ENCODE results near the gene EPHB3.

Gene EPHB3

DNA sequence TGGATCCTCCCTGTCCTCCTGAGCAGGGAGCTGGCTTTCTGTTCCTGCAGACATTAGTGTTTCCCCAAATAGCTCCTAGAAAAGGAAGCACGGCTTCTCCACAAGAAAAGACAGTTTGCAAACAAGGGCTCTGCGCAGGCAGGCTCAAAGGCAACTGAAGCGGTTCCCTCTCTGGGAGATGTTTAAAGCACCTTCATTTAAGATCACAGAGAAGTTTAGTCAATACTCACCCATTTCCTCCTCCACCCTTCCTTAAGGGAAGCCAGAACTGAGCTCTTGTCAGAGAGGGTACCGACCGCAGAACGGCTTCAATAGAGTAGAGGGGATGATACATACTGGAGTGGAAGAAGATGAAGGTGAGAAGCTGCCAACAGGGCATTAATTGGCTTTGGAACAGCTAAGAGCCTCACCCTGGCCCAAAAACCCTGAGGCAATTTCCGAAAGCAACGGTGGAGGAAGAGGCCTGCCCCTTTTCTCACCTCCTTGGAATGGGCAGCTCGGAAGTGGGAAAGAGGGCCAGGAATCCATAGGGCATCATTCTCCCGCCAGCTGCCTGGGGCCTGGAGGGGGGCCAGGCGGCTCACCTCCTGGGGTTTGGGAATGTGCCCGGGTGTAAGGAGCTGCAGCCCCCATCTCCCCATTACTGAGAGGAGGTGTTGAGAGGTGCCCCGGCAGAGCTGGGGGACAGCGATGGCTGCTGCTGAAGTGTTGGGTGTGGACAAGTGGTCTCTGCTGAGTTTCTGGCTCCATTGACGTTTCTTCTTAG lies 4.8 kb upstream of the EPHB3 start:
- Histone ChIP-seq H4K8ac (ENCODE audit: low read depth, low read length) (no peak overlapping the region), H2AFZ (ENCODE audit: insufficient read depth, low read length, poor library complexity) (no peak overlapping the region), H3K4me1 (ENCODE audit: control insufficient read depth in 1 of 2, insufficient read depth in 2 of 2, low read length in 2 of 2) (no peaks in the 10 kb centered on the region), H3K27ac (ENCODE audit: low read depth, low read length) (no peak overlapping the region), H3K14ac (ENCODE audit: low read length) (no peak overlapping the region), H3K18ac (ENCODE audit: low read length) (no peak overlapping the region), H2BK12ac (ENCODE audit: low read length) (no peak overlapping the region), H4K12ac (ENCODE audit: low read depth, low read length) (no peak overlapping the region), H4K91ac (ENCODE audit: low read depth, low read length) (no peak overlapping the region), H3K4me3 (ENCODE audit: low read depth, low read length) (no peak overlapping the region), H3K79me1 (ENCODE audit: low read length) (peaks cover 1% of the 10 kb centered on the region), H3K36me3 (ENCODE audit: control insufficient read depth in 1 of 2, insufficient read depth in 2 of 2, low read length in 2 of 2) (no peaks in the 10 kb centered on the region), H3K9me3 (ENCODE audit: insufficient read depth, low read depth, low read length) (no peaks in the 10 kb centered on the region), H2AK5ac (ENCODE audit: low read length) (no peak overlapping the region), H3K9ac (ENCODE audit: low read length) (no peak overlapping the region), H3K4me2 (ENCODE audit: low read length) (no peak overlapping the region), H2BK5ac (ENCODE audit: low read depth, low read length, poor library complexity) (no peak overlapping the region), H3K79me2 (ENCODE audit: control insufficient read depth, insufficient read depth, low read length, poor library complexity) (peaks cover under 1% of the 10 kb centered on the region), H3K23ac (ENCODE audit: low read length) (no peak overlapping the region), H2BK120ac (ENCODE audit: insufficient read depth, low read length, poor library complexity) (no peak overlapping the region), H3K27me3 (ENCODE audit: insufficient read depth, low read length) (no peaks in the 10 kb centered on the region), H3K4ac (ENCODE audit: low read depth, low read length) (no peak overlapping the region)
- DNase-seq = no peak
- no CpG with 5 or more reads among the region's 15 CpGs for WGBS (ENCODE audit: extremely low coverage, insufficient coverage, insufficient read length)

DNA sequence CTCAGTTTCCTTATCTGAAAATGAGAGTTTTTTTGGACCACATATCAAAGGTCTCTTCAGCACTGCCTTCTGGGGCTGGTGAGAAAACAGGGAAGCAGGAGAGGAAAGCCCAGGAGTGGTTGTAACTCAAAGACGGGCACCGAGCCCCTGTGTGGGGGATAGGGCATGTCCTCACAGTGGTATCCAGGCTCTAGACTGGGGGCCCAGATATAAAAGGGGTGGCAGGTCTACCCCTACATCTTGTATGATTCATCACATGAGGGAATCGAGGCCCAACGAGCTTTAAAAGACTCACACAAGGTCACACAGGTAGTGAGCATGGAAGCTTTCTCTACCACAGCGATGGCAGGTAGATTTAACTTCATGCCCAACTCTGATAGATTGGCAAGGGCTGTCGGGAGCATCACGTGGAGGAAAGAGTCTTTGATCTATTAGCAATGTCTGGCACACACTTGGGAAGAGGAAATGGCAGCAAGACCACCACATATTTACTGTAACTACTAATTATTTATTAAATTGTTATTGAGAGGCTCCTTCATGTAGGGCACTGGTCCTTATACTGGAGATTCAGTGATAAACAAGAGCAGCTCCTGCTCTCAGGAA lies 4.1 kb upstream of the EPHB3 start:
- no peak overlapping the region for H4K91ac ChIP-seq (ENCODE audit: low read depth, low read length)
- H3K79me2 ChIP-seq (ENCODE audit: control insufficient read depth, insufficient read depth, low read length, poor library complexity) = peaks cover 7% of the 10 kb centered on the region
- no peak overlapping the region for H3K14ac ChIP-seq (ENCODE audit: low read length)
- no peak overlapping the region for H2AFZ ChIP-seq (ENCODE audit: insufficient read depth, low read length, poor library complexity)
- no peaks in the 10 kb centered on the region for H3K4me1 ChIP-seq (ENCODE audit: control insufficient read depth in 1 of 2, insufficient read depth in 2 of 2, low read length in 2 of 2)
- H3K36me3 ChIP-seq (ENCODE audit: control insufficient read depth in 1 of 2, insufficient read depth in 2 of 2, low read length in 2 of 2) = no peaks in the 10 kb centered on the region
- no peak overlapping the region for H3K4me2 ChIP-seq (ENCODE audit: low read length)
- H3K4me3 ChIP-seq (ENCODE audit: low read depth, low read length) = no peak overlapping the region
- H3K27me3 ChIP-seq (ENCODE audit: insufficient read depth, low read length) = no peaks in the 10 kb centered on the region
- H3K27ac ChIP-seq (ENCODE audit: low read depth, low read length) = no peak overlapping the region
- no peak overlapping the region for H2BK5ac ChIP-seq (ENCODE audit: low read depth, low read length, poor library complexity)
- WGBS (ENCODE audit: extremely low coverage, insufficient coverage, insufficient read length) = no CpG with 5 or more reads among the region's 7 CpGs
- H4K12ac ChIP-seq (ENCODE audit: low read depth, low read length) = no peak overlapping the region
- no peak overlapping the region for H2AK5ac ChIP-seq (ENCODE audit: low read length)
- H3K18ac ChIP-seq (ENCODE audit: low read length) = no peak overlapping the region
- H3K23ac ChIP-seq (ENCODE audit: low read length) = no peak overlapping the region
- no peaks in the 10 kb centered on the region for H3K9me3 ChIP-seq (ENCODE audit: insufficient read depth, low read depth, low read length)
- H3K4ac ChIP-seq (ENCODE audit: low read depth, low read length) = no peak overlapping the region
- H2BK12ac ChIP-seq (ENCODE audit: low read length) = no peak overlapping the region
- no peak overlapping the region for H3K9ac ChIP-seq (ENCODE audit: low read length)
- no peak overlapping the region for H2BK120ac ChIP-seq (ENCODE audit: insufficient read depth, low read length, poor library complexity)
- H4K8ac ChIP-seq (ENCODE audit: low read depth, low read length) = no peak overlapping the region
- peaks cover 7% of the 10 kb centered on the region for H3K79me1 ChIP-seq (ENCODE audit: low read length)
- DNase-seq = no peak

DNA sequence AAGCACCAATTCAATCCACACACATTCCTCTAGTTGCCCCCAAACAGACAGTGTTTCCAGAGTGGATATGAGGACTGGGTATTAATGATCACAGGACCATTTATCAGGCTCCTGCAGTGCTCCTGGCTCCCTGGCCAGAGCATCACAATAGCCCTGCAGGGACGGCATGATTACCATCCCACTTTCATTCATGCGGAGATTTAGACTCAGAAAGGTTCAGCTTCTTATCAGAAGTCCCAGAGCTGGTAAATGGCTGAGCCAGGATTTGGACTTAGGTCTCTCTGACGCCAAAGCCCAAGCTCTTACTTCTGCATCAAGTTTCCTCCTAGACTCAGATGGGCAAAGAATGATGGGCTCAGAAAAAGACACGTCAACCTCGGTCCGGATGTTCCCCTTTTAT lies 2.9 kb upstream of the EPHB3 start:
- Histone ChIP-seq H3K14ac (ENCODE audit: low read length) (no peak overlapping the region), H3K79me2 (ENCODE audit: control insufficient read depth, insufficient read depth, low read length, poor library complexity) (peaks cover 16% of the 10 kb centered on the region), H3K4me2 (ENCODE audit: low read length) (no peak overlapping the region), H4K12ac (ENCODE audit: low read depth, low read length) (no peak overlapping the region), H2BK120ac (ENCODE audit: insufficient read depth, low read length, poor library complexity) (no peak overlapping the region), H3K18ac (ENCODE audit: low read length) (no peak overlapping the region), H2AK5ac (ENCODE audit: low read length) (no peak overlapping the region), H3K9me3 (ENCODE audit: insufficient read depth, low read depth, low read length) (no peaks in the 10 kb centered on the region), H3K4ac (ENCODE audit: low read depth, low read length) (no peak overlapping the region), H3K36me3 (ENCODE audit: control insufficient read depth in 1 of 2, insufficient read depth in 2 of 2, low read length in 2 of 2) (no peaks in the 10 kb centered on the region), H4K8ac (ENCODE audit: low read depth, low read length) (no peak overlapping the region), H3K4me3 (ENCODE audit: low read depth, low read length) (no peak overlapping the region), H3K9ac (ENCODE audit: low read length) (no peak overlapping the region), H2BK5ac (ENCODE audit: low read depth, low read length, poor library complexity) (no peak overlapping the region), H3K79me1 (ENCODE audit: low read length) (peaks cover 11% of the 10 kb centered on the region), H3K27ac (ENCODE audit: low read depth, low read length) (no peak overlapping the region), H2BK12ac (ENCODE audit: low read length) (no peak overlapping the region), H3K27me3 (ENCODE audit: insufficient read depth, low read length) (no peaks in the 10 kb centered on the region), H4K91ac (ENCODE audit: low read depth, low read length) (no peak overlapping the region), H3K4me1 (ENCODE audit: control insufficient read depth in 1 of 2, insufficient read depth in 2 of 2, low read length in 2 of 2) (peaks cover 1 to 7% of the 10 kb centered on the region in 2 experiments), H3K23ac (ENCODE audit: low read length) (no peak overlapping the region), H2AFZ (ENCODE audit: insufficient read depth, low read length, poor library complexity) (no peak overlapping the region)
- WGBS (ENCODE audit: extremely low coverage, insufficient coverage, insufficient read length) = no CpG with 5 or more reads among the region's 6 CpGs
- no peak for DNase-seq

DNA sequence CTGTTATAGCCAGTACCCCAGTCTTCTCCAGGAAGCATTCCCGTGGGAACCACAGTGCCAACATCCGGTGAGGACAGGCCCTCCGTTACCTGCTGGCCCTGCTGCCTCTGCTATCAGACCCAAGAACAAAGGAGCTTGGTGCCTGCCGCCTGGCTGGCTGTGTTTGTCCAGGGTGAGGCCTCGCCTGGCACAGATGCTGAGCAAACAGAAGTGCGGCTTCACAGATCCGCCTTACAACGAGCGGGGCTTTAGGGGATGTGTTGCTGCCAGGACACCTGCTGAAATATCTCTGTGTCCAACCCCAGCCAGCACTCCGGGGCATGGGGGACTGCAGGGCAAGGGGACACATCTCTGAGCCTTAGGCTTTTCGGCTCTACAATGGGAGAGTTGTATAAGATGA lies 2.2 kb upstream of the EPHB3 start:
- no peaks in the 10 kb centered on the region for H3K36me3 ChIP-seq (ENCODE audit: control insufficient read depth in 1 of 2, insufficient read depth in 2 of 2, low read length in 2 of 2)
- no peak overlapping the region for H2BK120ac ChIP-seq (ENCODE audit: insufficient read depth, low read length, poor library complexity)
- no peak overlapping the region for H4K91ac ChIP-seq (ENCODE audit: low read depth, low read length)
- H3K9ac ChIP-seq (ENCODE audit: low read length) = no peak overlapping the region
- no peak overlapping the region for H3K4me2 ChIP-seq (ENCODE audit: low read length)
- H4K8ac ChIP-seq (ENCODE audit: low read depth, low read length) = no peak overlapping the region
- H3K27ac ChIP-seq (ENCODE audit: low read depth, low read length) = no peak overlapping the region
- H3K18ac ChIP-seq (ENCODE audit: low read length) = no peak overlapping the region
- no peak overlapping the region for H2BK5ac ChIP-seq (ENCODE audit: low read depth, low read length, poor library complexity)
- no peak overlapping the region for H3K23ac ChIP-seq (ENCODE audit: low read length)
- H3K9me3 ChIP-seq (ENCODE audit: insufficient read depth, low read depth, low read length) = no peaks in the 10 kb centered on the region
- peaks cover 20% of the 10 kb centered on the region for H3K79me2 ChIP-seq (ENCODE audit: control insufficient read depth, insufficient read depth, low read length, poor library complexity)
- no peak overlapping the region for H3K4ac ChIP-seq (ENCODE audit: low read depth, low read length)
- no peak overlapping the region for H4K12ac ChIP-seq (ENCODE audit: low read depth, low read length)
- H2AFZ ChIP-seq (ENCODE audit: insufficient read depth, low read length, poor library complexity) = no peak overlapping the region
- no peak overlapping the region for H3K4me3 ChIP-seq (ENCODE audit: low read depth, low read length)
- H2BK12ac ChIP-seq (ENCODE audit: low read length) = no peak overlapping the region
- no peak overlapping the region for H2AK5ac ChIP-seq (ENCODE audit: low read length)
- H3K79me1 ChIP-seq (ENCODE audit: low read length) = peaks cover 13% of the 10 kb centered on the region
- H3K14ac ChIP-seq (ENCODE audit: low read length) = no peak overlapping the region
- no peaks in the 10 kb centered on the region for H3K27me3 ChIP-seq (ENCODE audit: insufficient read depth, low read length)
- WGBS (ENCODE audit: extremely low coverage, insufficient coverage, insufficient read length) = no CpG with 5 or more reads among the region's 11 CpGs
- no peak for DNase-seq
- peaks cover 7 to 13% of the 10 kb centered on the region in 2 experiments for H3K4me1 ChIP-seq (ENCODE audit: control insufficient read depth in 1 of 2, insufficient read depth in 2 of 2, low read length in 2 of 2)

Measured in trophoblast cell (in vitro differentiated cells and primary cell).